ENCODE results near the gene AHSP. TPM values are rescaled to one million over a fixed set of nuclear protein-coding genes. Genes with fewer than 3 reads are reported as not detected.
"Not testable (repeated sequence)": the region's sequence is repeated elsewhere in the genome, so short reads cannot be mapped to it uniquely, and the experiment has no call there.

The AHSP gene, protein sequence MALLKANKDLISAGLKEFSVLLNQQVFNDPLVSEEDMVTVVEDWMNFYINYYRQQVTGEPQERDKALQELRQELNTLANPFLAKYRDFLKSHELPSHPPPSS
- total RNA-seq = not detected

DNA sequence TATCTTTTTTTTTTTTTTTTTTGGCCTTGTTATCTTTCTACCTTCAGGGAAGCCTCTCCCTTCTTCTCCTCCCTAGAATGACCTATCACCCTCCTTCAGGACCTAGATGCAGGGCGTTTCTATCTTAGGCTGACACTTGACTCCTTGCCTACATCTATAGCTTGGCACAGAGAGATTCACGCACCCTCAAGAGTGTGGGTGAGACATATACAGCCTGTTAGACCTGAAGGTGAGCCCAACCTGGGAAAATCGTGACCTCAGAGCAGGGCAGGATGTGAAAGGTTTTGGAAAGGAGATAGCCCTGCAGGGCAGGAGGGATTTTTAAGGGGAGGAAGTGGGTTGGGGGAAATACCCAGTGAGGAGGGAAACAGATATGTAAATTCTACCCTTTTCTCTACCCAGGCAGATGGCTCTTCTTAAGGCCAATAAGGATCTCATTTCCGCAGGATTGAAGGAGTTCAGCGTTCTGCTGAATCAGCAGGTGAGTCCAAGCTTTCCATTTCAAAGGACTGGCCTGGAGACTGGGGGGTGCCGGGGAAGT is at the start of gene AHSP:
Gene AHSP, plus strand, starts transcription at position 167 of the 541 bp plus-strand sequence. Its CDS starts 240 bp downstream, at position 407.
- intact Hi-C loops (cut with DNase I, micrococcal nuclease) = no loop called here
- CTCF ChIA-PET = interaction anchor here (0.6 to 1.8 kb wide), 3 partner anchors 13 to 278 kb away, joined by 3 to 6 read pairs (median 3); no protein-coding TSS in a partner anchor
- no peaks in the 10 kb centered on the region for H3K9me3 Mint-ChIP-seq (ENCODE audit: low read depth)
- H3K4me1 Mint-ChIP-seq = peaks cover 17% of the 10 kb centered on the region
- no peaks in the 10 kb centered on the region for H3K36me3 Mint-ChIP-seq (ENCODE audit: low read depth)
- H3K4me3 Mint-ChIP-seq = peak within 1 kb of the TSS; percentile 5
- DNase-seq = no peak
- H3K27me3 Mint-ChIP-seq = peaks cover 14% of the 10 kb centered on the region
- POLR2A ChIA-PET = no interaction called here
- ATAC-seq = peak; percentile 47
- no peak within 1 kb of the TSS for H3K27ac Mint-ChIP-seq

DNA sequence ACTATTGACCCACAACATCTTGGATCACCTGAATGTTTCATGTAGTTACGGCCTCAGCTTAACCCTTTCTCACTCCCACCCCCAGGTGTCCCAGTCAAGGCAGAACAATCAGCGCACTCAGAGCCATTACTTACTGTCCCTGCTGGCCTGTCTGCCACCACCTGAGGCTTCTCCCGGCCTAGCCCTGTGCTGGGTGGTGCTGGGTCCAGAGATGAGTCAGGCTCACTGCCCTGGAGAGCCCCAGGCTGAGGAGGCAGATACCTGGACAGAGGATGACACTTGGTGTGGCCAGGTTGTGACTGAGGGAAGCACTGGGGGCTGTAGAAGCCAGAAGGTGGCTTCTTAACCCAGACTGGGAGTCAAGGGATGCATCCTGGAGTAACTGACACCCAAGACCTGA is 48.7 kb upstream of the AHSP start:
- CTCF ChIA-PET = no interaction called here

DNA sequence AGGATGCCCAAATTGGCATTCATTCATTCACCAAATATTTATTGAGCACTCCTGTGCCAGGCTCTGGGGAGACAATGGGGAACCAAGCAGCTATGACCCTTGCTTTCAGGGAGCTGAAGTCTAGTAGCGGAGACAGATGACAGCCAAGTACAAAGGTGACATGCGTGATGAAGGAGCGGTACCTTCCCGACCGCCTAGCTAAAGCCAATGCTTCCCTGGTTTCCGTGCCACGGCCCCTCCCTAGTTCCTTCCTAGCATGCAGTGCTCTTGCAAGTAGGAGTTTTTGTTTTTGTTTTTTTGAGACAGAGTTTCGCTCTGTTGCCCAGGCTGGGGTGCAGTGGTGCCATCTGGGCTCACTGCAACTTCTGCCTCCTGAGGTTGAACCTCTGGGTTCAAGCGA is 47.9 kb upstream of the AHSP start:
- DNase-seq (no peak), ATAC-seq (no peak)
- Mint-ChIP-seq H3K36me3 (ENCODE audit: low read depth) (no peaks in the 10 kb centered on the region), H3K9me3 (ENCODE audit: low read depth) (no peaks in the 10 kb centered on the region), H3K4me3 (no peak overlapping the region), H3K27me3 (no peaks in the 10 kb centered on the region), H3K4me1 (peaks cover 23% of the 10 kb centered on the region), H3K27ac (no peak overlapping the region)
- POLR2A ChIA-PET = no interaction called here
- CTCF ChIA-PET = no interaction called here
- intact Hi-C loops (cut with DNase I, micrococcal nuclease) = no loop called here

More for the DNA sequence above, 48.7 kb upstream of the AHSP start:
- Mint-ChIP-seq H3K27me3 (no peaks in the 10 kb centered on the region), H3K27ac (no peak overlapping the region), H3K9me3 (ENCODE audit: low read depth) (no peaks in the 10 kb centered on the region), H3K36me3 (ENCODE audit: low read depth) (no peaks in the 10 kb centered on the region), H3K4me3 (no peak overlapping the region), H3K4me1 (peaks cover 23% of the 10 kb centered on the region)
- POLR2A ChIA-PET = no interaction called here
- ATAC-seq = no peak
- no peak for DNase-seq
- intact Hi-C loops (cut with DNase I, micrococcal nuclease) = no loop called here

DNA sequence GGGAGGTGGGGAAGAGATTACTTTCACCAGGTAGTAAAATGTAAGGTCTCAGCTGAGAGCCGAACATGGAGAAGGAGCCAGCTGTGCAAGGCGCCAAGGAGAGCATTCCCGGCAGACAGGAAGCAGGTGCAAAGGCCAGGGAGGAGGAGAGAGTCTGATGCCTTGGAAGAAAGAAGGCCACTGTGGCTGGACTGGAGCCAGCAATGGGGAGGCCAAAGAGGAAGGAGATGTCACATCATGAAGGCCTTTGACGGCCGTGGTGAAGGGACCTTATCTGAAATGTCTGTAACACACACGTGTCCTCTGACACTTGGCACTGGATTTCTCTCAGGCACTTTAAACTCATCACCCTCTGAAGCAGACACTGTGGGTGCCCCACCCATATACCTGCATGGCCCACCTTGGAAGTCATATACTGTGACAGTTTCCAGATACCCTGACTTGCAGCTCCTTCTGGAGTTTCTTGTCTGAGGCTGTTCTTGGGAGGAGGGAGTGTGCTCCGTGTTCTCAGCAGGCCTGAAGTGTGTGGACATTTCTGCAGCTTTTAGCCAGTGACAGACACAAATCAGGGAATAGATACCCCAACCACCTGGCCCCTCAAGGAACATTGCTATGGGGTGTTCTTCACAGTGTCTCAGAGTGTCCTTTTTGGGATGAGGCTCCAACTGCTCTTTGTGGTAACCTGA is 46.7 kb upstream of the AHSP start:
- H3K4me1 Mint-ChIP-seq = peaks cover 19% of the 10 kb centered on the region
- no peaks in the 10 kb centered on the region for H3K36me3 Mint-ChIP-seq (ENCODE audit: low read depth)
- ChIA-PET POLR2A (no interaction called here), CTCF (no interaction called here)
- no peaks in the 10 kb centered on the region for H3K9me3 Mint-ChIP-seq (ENCODE audit: low read depth)
- ATAC-seq (no peak), DNase-seq (no peak)
- no peak overlapping the region for H3K4me3 Mint-ChIP-seq
- H3K27ac Mint-ChIP-seq = no peak overlapping the region
- no peaks in the 10 kb centered on the region for H3K27me3 Mint-ChIP-seq
- intact Hi-C loops (cut with DNase I, micrococcal nuclease) = no loop called here

DNA sequence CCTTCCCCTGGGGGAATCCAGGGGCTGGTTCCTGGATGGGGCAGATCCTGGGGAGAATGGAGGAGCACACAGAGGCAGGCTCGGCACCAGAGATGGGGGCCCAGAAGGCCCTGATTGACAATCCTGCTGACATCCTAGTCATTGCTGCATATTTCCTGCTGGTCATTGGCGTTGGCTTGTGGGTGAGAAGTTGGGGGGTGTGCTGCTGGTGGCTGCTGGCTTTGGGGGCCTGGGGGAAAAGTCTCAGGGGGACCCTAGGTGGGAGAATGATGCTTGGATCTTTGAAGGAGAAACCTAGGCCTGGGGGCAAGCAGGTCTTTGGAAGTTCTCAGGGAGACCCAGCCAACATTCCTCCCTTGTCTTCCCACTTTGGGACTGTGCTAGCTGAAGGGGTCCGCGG is 44.6 kb upstream of the AHSP start, which contains the start of gene SLC5A2:
Gene SLC5A2, plus strand, starts transcription at position 43 of the 400 bp plus-strand sequence. Its CDS starts 14 bp downstream, at position 57.
- no peak within 1 kb of the TSS for H3K27ac Mint-ChIP-seq
- H3K27me3 Mint-ChIP-seq = peaks cover 2% of the 10 kb centered on the region
- no peak for DNase-seq
- no peak for ATAC-seq
- H3K36me3 Mint-ChIP-seq (ENCODE audit: low read depth) = no peaks in the 10 kb centered on the region
- peaks cover 8% of the 10 kb centered on the region for H3K4me1 Mint-ChIP-seq
- no peaks in the 10 kb centered on the region for H3K9me3 Mint-ChIP-seq (ENCODE audit: low read depth)
- CTCF ChIA-PET = no interaction called here
- POLR2A ChIA-PET = interaction anchor here (0.6 kb wide), 1 partner anchor 290 kb away, joined by 4 read pairs; no protein-coding TSS in a partner anchor
- H3K4me3 Mint-ChIP-seq = no peak within 1 kb of the TSS
- intact Hi-C loops (cut with DNase I, micrococcal nuclease) = no loop called here

DNA sequence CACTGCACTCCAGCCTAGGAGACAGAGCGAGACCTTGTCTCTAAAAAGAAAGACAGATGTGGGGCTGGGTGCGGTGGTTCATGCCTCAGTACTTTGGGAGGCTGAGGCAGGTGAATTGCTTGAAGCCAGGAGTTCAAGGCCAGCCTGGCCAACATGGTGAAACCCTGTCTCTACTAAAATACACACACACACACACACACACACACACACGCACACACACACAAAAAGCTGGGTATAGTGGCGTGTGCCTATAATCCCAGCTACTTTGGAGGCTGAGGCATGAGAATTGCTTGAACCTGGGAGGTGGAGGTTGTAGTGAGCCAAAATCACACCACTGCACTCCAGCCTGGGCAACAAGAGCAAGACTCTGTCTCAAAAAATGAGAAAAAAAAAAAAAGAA is 43.7 kb upstream of the AHSP start:
- H3K9me3 Mint-ChIP-seq (ENCODE audit: low read depth); DNase-seq; H3K4me1 Mint-ChIP-seq; ATAC-seq; H3K27ac Mint-ChIP-seq; H3K4me3 Mint-ChIP-seq; intact Hi-C loops (cut with DNase I, micrococcal nuclease); CTCF ChIA-PET; H3K27me3 Mint-ChIP-seq; H3K36me3 Mint-ChIP-seq (ENCODE audit: low read depth): not testable (repeated sequence)
- POLR2A ChIA-PET = interaction anchor here (0.7 kb wide), 1 partner anchor 392 kb away, joined by 3 read pairs; no protein-coding TSS in a partner anchor

DNA sequence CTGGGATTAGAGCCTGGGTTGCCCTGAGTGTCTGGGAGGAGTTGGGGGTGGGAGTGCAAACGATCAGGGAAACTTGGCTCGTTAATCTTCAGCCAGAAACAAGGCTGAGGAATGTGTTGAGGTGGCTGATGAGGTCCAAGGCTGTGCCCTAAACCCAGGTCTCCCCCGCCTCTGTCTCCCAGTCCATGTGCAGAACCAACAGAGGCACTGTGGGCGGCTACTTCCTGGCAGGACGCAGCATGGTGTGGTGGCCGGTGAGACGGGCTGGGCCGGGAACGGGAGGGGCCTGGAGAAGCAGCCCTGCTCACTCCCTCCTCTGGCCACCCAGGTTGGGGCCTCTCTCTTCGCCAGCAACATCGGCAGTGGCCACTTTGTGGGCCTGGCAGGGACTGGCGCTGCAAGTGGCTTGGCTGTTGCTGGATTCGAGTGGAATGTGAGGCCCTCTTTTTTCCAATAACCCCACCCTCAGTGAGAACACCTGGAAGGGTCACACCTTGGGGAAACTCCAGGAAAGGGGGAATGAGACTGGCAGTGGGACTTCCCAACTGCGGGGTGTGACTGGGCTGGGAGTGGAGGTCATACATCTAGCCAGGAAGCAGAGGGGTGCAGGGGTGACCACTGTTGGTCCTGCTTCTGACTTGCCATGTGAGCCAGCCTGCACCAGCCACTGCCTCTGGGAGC is 43.1 kb upstream of the AHSP start:
- intact Hi-C loops (cut with DNase I, micrococcal nuclease) = no loop called here
- ATAC-seq (no peak), DNase-seq (no peak)
- Mint-ChIP-seq H3K9me3 (ENCODE audit: low read depth) (no peaks in the 10 kb centered on the region), H3K4me3 (no peak overlapping the region), H3K27me3 (peaks cover 2% of the 10 kb centered on the region), H3K27ac (no peak overlapping the region), H3K4me1 (peaks cover 6% of the 10 kb centered on the region), H3K36me3 (ENCODE audit: low read depth) (peaks cover 2% of the 10 kb centered on the region)
- POLR2A ChIA-PET = no interaction called here
- CTCF ChIA-PET = no interaction called here

DNA sequence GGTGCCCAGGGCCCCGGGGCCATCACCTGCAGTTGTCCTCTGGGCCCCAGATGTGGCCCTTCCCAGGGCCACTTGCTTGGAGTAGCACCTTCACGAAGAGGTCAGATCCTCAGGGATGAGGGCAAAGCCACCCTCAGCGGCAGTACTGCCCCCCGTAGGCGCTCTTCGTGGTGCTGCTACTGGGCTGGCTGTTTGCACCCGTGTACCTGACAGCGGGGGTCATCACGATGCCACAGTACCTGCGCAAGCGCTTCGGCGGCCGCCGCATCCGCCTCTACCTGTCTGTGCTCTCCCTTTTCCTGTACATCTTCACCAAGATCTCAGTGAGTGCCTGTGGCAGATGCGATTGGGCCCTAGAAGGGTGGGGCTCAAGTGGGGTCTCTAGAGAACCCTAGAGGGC is 42.1 kb upstream of the AHSP start:
- H3K27me3 Mint-ChIP-seq = peaks cover 2% of the 10 kb centered on the region

DNA sequence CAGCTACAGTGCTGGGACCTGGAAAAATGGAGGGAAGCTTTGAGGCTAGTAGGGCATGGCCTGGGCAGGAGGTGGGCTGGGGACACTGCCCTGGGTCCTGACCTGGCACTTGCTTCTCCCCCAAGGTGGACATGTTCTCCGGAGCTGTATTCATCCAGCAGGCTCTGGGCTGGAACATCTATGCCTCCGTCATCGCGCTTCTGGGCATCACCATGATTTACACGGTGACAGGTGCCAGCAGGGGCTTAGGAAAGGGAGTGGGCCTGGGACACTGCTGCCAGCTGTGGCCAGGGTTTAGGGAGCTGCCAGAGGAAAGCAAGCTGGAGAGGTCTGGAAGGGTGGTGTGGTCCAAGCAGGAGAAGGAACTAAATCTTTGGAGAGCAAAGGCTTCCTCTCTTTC is 41.7 kb upstream of the AHSP start:
- ATAC-seq = no peak
- Mint-ChIP-seq H3K36me3 (ENCODE audit: low read depth) (peaks cover 7% of the 10 kb centered on the region), H3K4me1 (peaks cover 6% of the 10 kb centered on the region), H3K27me3 (peaks cover 2% of the 10 kb centered on the region), H3K9me3 (ENCODE audit: low read depth) (no peaks in the 10 kb centered on the region), H3K4me3 (peak overlapping the region; percentile 25), H3K27ac (no peak overlapping the region)
- ChIA-PET POLR2A (no interaction called here), CTCF (interaction anchor here (0.7 to 1.1 kb wide), 2 partner anchors 24 to 25 kb away, joined by 3 read pairs; no protein-coding TSS in a partner anchor)
- intact Hi-C loops (cut with DNase I, micrococcal nuclease) = no loop called here
- DNase-seq = no peak

More for the DNA sequence above, 42.1 kb upstream of the AHSP start:
- ATAC-seq (no peak), DNase-seq (no peak)
- H3K36me3 Mint-ChIP-seq (ENCODE audit: low read depth) = peaks cover 4% of the 10 kb centered on the region
- intact Hi-C loops (cut with DNase I, micrococcal nuclease) = no loop called here
- H3K27ac Mint-ChIP-seq = no peak overlapping the region
- ChIA-PET CTCF (interaction anchor here (0.7 to 1.1 kb wide), 2 partner anchors 24 to 25 kb away, joined by 3 read pairs; no protein-coding TSS in a partner anchor), POLR2A (no interaction called here)
- H3K4me1 Mint-ChIP-seq = peaks cover 6% of the 10 kb centered on the region
- no peak overlapping the region for H3K4me3 Mint-ChIP-seq
- H3K9me3 Mint-ChIP-seq (ENCODE audit: low read depth) = no peaks in the 10 kb centered on the region

DNA sequence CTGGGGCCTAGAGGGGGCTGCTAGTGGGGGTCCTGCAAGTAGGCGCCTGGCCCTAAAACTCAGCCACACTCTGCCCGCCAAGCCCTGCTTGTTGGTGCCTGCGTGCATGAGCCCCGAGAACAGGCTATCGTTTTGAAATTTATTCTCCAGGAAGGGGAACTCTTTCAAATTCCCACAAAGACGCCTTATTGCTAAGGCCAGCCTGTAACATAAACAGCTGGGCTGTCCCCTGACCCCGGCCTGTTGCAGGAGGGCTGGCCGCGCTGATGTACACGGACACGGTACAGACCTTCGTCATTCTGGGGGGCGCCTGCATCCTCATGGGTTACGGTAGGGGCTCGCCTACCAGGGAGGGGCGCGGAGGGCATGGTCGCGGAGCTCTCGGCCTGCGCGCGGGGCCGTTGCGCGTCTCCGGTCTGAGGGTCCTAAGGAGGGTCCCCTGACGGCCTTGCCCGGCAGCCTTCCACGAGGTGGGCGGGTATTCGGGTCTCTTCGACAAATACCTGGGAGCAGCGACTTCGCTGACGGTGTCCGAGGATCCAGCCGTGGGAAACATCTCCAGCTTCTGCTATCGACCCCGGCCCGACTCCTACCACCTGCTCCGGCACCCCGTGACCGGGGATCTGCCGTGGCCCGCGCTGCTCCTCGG is 40.5 kb upstream of the AHSP start:
- Mint-ChIP-seq H3K4me1 (peaks cover 6% of the 10 kb centered on the region), H3K9me3 (ENCODE audit: low read depth) (no peaks in the 10 kb centered on the region), H3K4me3 (peak overlapping the region; percentile 77), H3K36me3 (ENCODE audit: low read depth) (peaks cover 7% of the 10 kb centered on the region), H3K27me3 (peaks cover 2% of the 10 kb centered on the region), H3K27ac (no peak overlapping the region)
- intact Hi-C loops (cut with DNase I, micrococcal nuclease) = loop anchor here (1.0 kb wide), 2 partner anchors 21 to 28 kb away; partner anchors contain the start of genes ARMC5 (in 2 of the 2) and RUSF1 (in 1 of the 2)
- CTCF ChIA-PET = no interaction called here
- no peak for ATAC-seq
- POLR2A ChIA-PET = no interaction called here
- DNase-seq = no peak
